DND-41 (cell line): Measurements from ENCODE around the gene SEMA5A.

Experiments
- CTCF ChIP-seq: IDR thresholded peaks from 2 replicates; pipeline ENCODE4 v1.5.1; 2012; ENCODE audit warnings: borderline replicate concordance, low read length, moderate library complexity, mild to moderate bottlenecking; ENCODE audit not compliant: poor library complexity, severe bottlenecking; ENCODE audit errors: extremely low read depth
- EZH2 ChIP-seq: IDR thresholded peaks from 3 replicates; pipeline ENCODE4 v1.6.1; 2012; ENCODE audit warnings: borderline replicate concordance, low read depth, mild to moderate bottlenecking, moderate library complexity, low read length, inconsistent platforms; ENCODE audit not compliant: severe bottlenecking

GRCh38 chr5:9316041-9316440 lies 229.8 kb downstream of the SEMA5A start:
- no peak for TF ChIP-seq CTCF
- no peak for TF ChIP-seq EZH2
